ENCODE results near the gene RAPGEF1. TPM values are rescaled to one million over a fixed set of nuclear protein-coding genes. Genes with fewer than 3 reads are reported as not detected.

RAPGEF1 gene
- total and polyA plus RNA-seq, 2 of the 13 experiments (the other 11 are each of a cell fraction or from before 2014, with no cell fraction given) = 21.2 to 38.9 TPM

GRCh38 chr9:131590907-131591844 is 148.7 kb downstream of the RAPGEF1 start (continued):
- no peak for TF ChIP-seq ZNF44 (CRISPR knock-in tag; IDR thresholded peaks at IDR 0.05)
- peak; percentile 50; the same call in 1 of the 2 replicates for TF ChIP-seq MIER3 (CRISPR knock-in tag; IDR thresholded peaks at IDR 0.05; ENCODE audit: borderline replicate concordance)
- TF ChIP-seq TFDP1 (CRISPR knock-in tag; IDR thresholded peaks at IDR 0.05; ENCODE audit: borderline replicate concordance) = no peak; the same call in 1 of the 2 replicates
- TF ChIP-seq RERE (CRISPR knock-in tag; IDR thresholded peaks at IDR 0.05; ENCODE audit: low read depth) = 0 out of 2 replicates have a peak, but pooled peaks have one; percentile 24
- 0 out of 2 replicates have a peak, but pooled peaks have one; percentile 59 for TF ChIP-seq KDM4B (CRISPR knock-in tag; IDR thresholded peaks at IDR 0.05)
- TF ChIP-seq ZNF770 (CRISPR knock-in tag; IDR thresholded peaks at IDR 0.05) = peak; percentile 78
- TF ChIP-seq ZNF574 (CRISPR knock-in tag; IDR thresholded peaks at IDR 0.05) = peak; percentile 79
- no peak for TF ChIP-seq ZKSCAN5 (CRISPR knock-in tag; IDR thresholded peaks at IDR 0.05)
- peak; percentile 43; the same call in 1 of the 2 replicates for TF ChIP-seq ARID5B (CRISPR knock-in tag; IDR thresholded peaks at IDR 0.05)
